Tibial nerve (tissue), 4 donors: ENCODE data around the gene CRB2. TPM values are rescaled to one million over a fixed set of nuclear protein-coding genes. Genes with fewer than 3 reads are reported as not detected.

Experiments
- DNase-seq, 2 donors: peaks; one replicate each; pipeline ENCODE4 v3.0.0-alpha.2; 2019; ENCODE audit warnings: low spot score in 2 of 2
- H3K27ac ChIP-seq, 4 donors: fragments of 200-600 bp; sonication (generic) in 3 of 4; one replicate each; pipeline ENCODE4 v1.5.1; 2017 to 2019; ENCODE audit warnings: mild to moderate bottlenecking in 1 of 4
- H3K27me3 ChIP-seq, 2 donors: fragments of 200-600 bp; sonication (generic) in 1 of 2; one replicate each; pipeline versions ENCODE4 v1.5.1 to v1.6.0; 2017 to 2019
- H3K36me3 ChIP-seq, 3 donors: fragments of 200-600 bp; sonication (generic); one replicate each; pipeline ENCODE4 v1.5.1; 2018 to 2019
- H3K4me1 ChIP-seq, 4 donors: fragments of 200-600 bp; sonication (generic) in 3 of 4; one replicate each; pipeline ENCODE4 v1.5.1; 2017 to 2019
- H3K4me3 ChIP-seq, 4 donors: fragments of 200-600 bp; sonication (generic) in 3 of 4; one replicate each; pipeline ENCODE4 v1.5.1; 2017 to 2019; ENCODE audit warnings: mild to moderate bottlenecking in 1 of 4, moderate library complexity in 1 of 4
- H3K9me3 ChIP-seq, 4 donors: fragments of 200-600 bp; sonication (generic) in 3 of 4; one replicate each; pipeline ENCODE4 v1.5.1; 2017 to 2019
- CTCF ChIP-seq, 5 experiments: fragments of 200-600 bp in 3 of 5; fragments of 450-650 bp in 2 of 5; sonication (generic) in 3 of 5; IDR thresholded peaks; one replicate each; pipeline ENCODE4 v1.5.1; 2016 to 2019; ENCODE audit warnings: antibody characterized with exemption in 5 of 5, mild to moderate bottlenecking in 3 of 5, moderate library complexity in 2 of 5
- EP300 ChIP-seq, 2 donors: sonication (generic); formaldehyde crosslinking; IDR thresholded peaks; one replicate each; pipeline ENCODE4 v1.6.1; 2017; ENCODE audit warnings: antibody characterized with exemption in 2 of 2, mild to moderate bottlenecking in 1 of 2
- POLR2A ChIP-seq, 2 donors: fragments of 450-650 bp; IDR thresholded peaks; one replicate each; pipeline ENCODE4 v1.6.1; 2017; ENCODE audit warnings: antibody characterized with exemption in 2 of 2, mild to moderate bottlenecking in 2 of 2, moderate library complexity in 2 of 2
- WGBS, 2 donors: methylation state at CpG; one replicate each; pipeline ENCODE4 v1.1.5; 2018; 5-methylcytosine and 5-hydroxymethylcytosine counted together
- total RNA-seq, 4 donors: library from RNA; depleted of rRNA; stranded (reverse); fragments of >200 nt; gene quantifications; one replicate each; pipeline ENCODE4 v1.1.0, GENCODE V29; 2016

The CRB2 gene
- total RNA-seq, 4 donors from 2014 or later = under 0.01 to 0.44 TPM; not detected in 2

GRCh38 chr9:123412171-123412820 lies 56.3 kb downstream of the CRB2 start:
- WGBS, 2 donors = 84 to 90% methylated on average over 18 of the region's 18 CpGs
- DNase-seq = no peak

GRCh38 chr9:123414204-123414603 lies 58.2 kb downstream of the CRB2 start:
- H3K4me3 ChIP-seq = no peak overlapping the region
- H3K4me1 ChIP-seq = no peaks in the 10 kb centered on the region
- TF ChIP-seq CTCF (IDR thresholded peaks at IDR 0.05) (no peak), POLR2A (IDR thresholded peaks at IDR 0.05) (no peak), EP300 (IDR thresholded peaks at IDR 0.05) (no peak)
- peaks cover 0 to 42% (median 0%) of the 10 kb centered on the region in 3 donors for H3K36me3 ChIP-seq
- WGBS, 2 donors = 88 to 89% methylated on average over 7 of the region's 7 CpGs
- no peaks in the 10 kb centered on the region for H3K27me3 ChIP-seq
- H3K27ac ChIP-seq = no peak overlapping the region
- no peak for DNase-seq
- H3K9me3 ChIP-seq = no peaks in the 10 kb centered on the region

More at GRCh38 chr9:123412171-123412820, 56.3 kb downstream of the CRB2 start:
- H3K4me1 ChIP-seq = no peaks in the 10 kb centered on the region
- H3K4me3 ChIP-seq = no peak overlapping the region
- H3K9me3 ChIP-seq = no peaks in the 10 kb centered on the region
- no peaks in the 10 kb centered on the region for H3K27me3 ChIP-seq
- H3K36me3 ChIP-seq = peaks cover 0 to 28% (median 0%) of the 10 kb centered on the region in 3 donors
- no peak overlapping the region for H3K27ac ChIP-seq
- TF ChIP-seq POLR2A (IDR thresholded peaks at IDR 0.05) = no peak
- TF ChIP-seq EP300 (IDR thresholded peaks at IDR 0.05) = no peak
- TF ChIP-seq CTCF (IDR thresholded peaks at IDR 0.05) = no peak

- 80 to 86% methylated on average over 20 to 23 of the region's 23 CpGs for WGBS, 2 donors
- no peak for TF ChIP-seq CTCF (IDR thresholded peaks at IDR 0.05)
- TF ChIP-seq EP300 (IDR thresholded peaks at IDR 0.05) = no peak
- peaks cover 0 to 49% (median 0%) of the 10 kb centered on the region in 3 donors for H3K36me3 ChIP-seq
Observed at GRCh38 chr9:123414936-123415930, 59.2 kb downstream of the CRB2 start.

GRCh38 chr9:123416176-123416575 lies 60.2 kb downstream of the CRB2 start:
- DNase-seq = no peak
- H3K36me3 ChIP-seq = peaks cover 0 to 52% (median 0%) of the 10 kb centered on the region in 3 donors
- WGBS, 2 donors = 69 to 88% methylated on average over 8 of the region's 8 CpGs

More at GRCh38 chr9:123414936-123415930, 59.2 kb downstream of the CRB2 start:
- no peak for DNase-seq
- H3K4me3 ChIP-seq = no peak overlapping the region
- no peaks in the 10 kb centered on the region for H3K9me3 ChIP-seq
- no peaks in the 10 kb centered on the region for H3K4me1 ChIP-seq
- H3K27ac ChIP-seq = no peak overlapping the region
- no peaks in the 10 kb centered on the region for H3K27me3 ChIP-seq

More at GRCh38 chr9:123416176-123416575, 60.2 kb downstream of the CRB2 start:
- no peak overlapping the region for H3K27ac ChIP-seq
- H3K4me1 ChIP-seq = no peaks in the 10 kb centered on the region
- H3K9me3 ChIP-seq = no peaks in the 10 kb centered on the region
- no peaks in the 10 kb centered on the region for H3K27me3 ChIP-seq
- no peak overlapping the region for H3K4me3 ChIP-seq
- TF ChIP-seq POLR2A (IDR thresholded peaks at IDR 0.05) (no peak), EP300 (IDR thresholded peaks at IDR 0.05) (no peak), CTCF (IDR thresholded peaks at IDR 0.05) (no peak)
